Measurements from ENCODE around the gene PCDHGA8.
"Not testable (repeated sequence)": the region's sequence is repeated elsewhere in the genome, so short reads cannot be mapped to it uniquely, and the experiment has no call there.

Gene PCDHGA8

DNA sequence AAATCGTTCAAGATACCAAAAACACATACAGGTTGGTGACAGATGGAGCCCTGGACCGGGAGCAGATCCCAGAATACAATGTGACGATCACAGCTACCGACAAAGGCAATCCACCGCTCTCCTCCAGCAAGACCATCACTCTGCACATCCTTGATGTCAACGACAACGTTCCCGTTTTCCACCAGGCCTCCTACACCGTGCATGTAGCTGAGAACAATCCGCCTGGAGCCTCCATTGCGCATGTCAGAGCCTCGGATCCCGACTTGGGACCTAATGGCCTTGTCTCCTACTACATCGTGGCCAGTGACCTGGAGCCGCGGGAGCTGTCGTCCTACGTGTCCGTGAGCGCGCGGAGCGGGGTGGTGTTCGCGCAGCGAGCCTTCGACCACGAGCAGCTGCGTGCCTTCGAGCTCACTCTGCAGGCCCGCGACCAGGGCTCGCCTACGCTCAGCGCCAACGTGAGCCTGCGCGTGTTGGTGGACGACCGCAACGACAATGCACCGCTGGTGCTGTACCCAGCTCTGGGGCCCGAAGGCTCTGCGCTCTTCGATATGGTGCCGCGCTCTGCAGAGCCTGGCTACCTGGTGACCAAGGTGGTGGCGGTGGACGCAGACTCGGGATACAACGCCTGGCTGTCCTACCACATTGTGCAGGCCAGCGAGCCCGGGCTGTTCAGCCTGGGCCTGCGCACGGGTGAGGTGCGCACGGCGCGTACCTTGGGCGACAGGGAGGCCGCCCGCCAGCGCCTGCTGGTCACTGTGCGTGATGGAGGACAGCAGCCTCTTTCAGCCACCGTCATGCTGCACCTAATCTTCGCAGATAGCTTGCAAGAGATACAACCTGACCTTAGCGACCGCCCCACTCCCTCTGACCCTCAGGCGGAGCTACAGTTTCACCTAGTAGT, 20.6 kb upstream of the PCDHGA8 start:
- DNase-seq: no peak

DNA sequence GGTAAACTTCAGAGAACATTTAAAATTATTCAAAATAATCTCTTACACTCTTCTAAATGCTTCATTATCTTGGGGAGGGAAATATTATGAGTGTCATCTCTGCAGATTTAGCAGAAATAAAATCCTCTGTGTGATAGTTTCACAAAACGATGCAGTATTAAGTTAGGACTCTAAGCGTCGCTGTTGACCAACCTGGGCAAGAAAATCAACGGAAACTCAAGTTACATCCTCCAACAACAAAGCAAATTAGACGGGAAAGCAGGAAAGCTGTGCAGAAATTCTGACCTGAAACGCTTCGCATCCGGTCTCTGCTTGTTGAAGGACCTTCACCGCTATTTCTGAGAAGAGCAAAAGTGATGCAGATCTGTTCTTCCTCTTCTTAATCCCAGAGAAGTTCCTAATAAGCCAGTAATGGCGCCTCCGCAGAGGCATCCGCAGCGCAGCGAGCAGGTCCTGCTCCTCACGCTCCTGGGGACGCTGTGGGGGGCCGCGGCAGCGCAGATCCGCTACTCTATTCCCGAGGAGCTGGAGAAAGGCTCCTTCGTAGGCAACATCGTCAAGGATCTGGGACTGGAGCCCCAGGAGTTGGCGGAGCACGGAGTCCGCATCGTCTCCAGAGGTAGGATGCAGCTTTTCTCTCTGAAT, 18.6 kb upstream of the PCDHGA8 start, which contains the start of gene PCDHGA6:
Gene PCDHGA6, plus strand, starts transcription at position 219 of the 645 bp plus-strand sequence. Its CDS starts 193 bp downstream, at position 412.
- DNase-seq: no peak

DNA sequence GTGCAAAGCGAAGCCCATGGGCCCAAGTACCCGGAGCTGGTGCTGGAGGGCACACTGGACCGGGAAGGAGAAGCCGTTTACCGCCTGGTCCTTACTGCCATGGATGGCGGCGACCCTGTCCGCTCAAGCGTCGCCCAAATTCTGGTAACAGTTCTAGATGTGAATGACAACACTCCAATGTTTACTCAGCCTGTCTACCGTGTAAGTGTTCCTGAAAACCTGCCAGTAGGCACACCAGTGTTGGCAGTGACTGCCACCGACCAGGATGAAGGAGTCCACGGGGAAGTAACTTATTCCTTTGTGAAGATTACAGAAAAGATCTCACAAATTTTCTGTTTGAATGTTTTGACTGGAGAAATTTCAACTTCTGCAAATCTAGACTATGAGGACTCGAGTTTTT, 17.8 kb upstream of the PCDHGA8 start:
- no peak for DNase-seq

DNA sequence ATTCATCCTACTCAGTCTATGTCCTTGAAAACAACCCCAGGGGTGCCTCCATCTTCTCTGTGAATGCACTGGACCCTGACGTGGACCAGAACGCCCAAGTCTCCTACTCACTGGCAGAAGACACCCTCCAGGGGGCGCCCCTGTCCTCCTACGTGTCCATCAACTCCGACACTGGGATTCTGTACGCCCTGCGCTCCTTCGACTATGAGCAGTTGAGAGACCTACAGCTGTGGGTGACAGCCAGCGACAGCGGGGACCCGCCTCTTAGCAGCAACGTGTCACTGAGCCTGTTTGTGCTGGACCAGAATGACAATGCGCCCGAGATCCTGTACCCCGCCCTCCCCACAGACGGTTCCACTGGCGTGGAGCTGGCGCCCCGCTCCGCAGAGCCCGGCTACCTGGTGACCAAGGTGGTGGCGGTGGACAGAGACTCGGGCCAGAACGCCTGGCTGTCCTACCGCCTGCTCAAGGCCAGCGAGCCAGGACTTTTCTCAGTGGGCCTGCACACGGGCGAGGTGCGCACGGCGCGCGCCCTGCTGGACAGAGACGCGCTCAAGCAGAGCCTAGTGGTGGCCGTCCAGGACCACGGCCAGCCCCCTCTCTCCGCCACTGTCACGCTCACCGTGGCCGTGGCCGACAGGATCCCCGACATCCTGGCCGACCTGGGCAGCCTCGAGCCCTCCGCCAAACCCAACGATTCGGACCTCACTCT, 16.8 kb upstream of the PCDHGA8 start:
- DNase-seq: not testable (repeated sequence)

DNA sequence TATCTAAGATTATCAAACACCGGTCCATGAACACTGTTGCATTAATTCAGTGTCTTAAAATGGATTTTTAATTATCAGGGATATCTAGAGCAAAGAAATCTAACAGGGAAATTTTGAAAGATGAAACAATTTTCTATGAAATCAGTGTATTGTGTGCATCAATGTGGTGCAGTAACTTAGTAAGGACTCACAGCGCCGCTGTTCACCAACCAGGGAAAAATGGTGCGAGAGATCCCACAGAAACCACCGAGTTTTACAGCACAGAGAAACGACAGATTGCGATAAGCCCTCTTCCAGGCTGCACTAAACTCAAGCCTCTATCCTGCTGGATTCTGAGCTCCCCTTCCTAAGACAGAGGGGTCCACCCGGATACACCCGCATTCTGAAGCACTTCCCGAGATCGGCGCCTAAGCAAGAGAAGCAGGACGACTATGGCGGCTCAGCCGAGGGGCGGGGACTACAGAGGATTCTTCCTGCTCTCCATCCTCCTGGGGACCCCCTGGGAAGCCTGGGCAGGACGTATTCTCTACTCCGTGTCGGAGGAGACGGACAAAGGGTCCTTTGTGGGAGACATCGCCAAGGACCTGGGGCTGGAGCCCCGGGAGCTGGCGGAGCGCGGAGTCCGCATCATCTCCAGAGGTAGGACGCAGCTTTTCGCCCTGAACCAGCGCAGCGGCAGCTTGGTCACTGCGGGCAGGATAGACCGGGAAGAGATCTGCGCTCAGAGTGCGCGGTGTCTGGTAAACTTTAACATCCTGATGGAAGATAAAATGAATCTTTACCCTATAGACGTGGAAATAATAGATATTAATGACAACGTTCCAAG, 9.8 kb upstream of the PCDHGA8 start, which contains the start of gene PCDHGA7:
Gene PCDHGA7, plus strand, starts transcription at position 274 of the 826 bp plus-strand sequence. Its CDS starts 158 bp downstream, at position 432.
- no peak for DNase-seq

DNA sequence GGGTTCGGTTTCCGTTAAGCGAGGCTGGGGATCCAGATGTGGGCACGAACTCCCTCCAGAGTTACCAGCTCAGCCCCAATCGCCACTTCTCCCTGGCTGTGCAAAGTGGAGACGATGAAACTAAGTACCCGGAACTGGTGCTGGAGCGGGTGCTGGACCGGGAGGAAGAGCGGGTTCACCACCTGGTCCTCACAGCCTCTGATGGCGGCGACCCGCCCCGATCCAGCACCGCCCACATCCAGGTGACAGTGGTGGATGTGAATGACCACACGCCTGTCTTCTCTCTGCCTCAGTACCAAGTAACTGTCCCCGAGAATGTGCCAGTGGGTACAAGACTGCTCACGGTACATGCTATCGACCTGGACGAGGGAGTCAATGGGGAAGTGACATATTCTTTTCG, 9.1 kb upstream of the PCDHGA8 start:
- no peak for DNase-seq

DNA sequence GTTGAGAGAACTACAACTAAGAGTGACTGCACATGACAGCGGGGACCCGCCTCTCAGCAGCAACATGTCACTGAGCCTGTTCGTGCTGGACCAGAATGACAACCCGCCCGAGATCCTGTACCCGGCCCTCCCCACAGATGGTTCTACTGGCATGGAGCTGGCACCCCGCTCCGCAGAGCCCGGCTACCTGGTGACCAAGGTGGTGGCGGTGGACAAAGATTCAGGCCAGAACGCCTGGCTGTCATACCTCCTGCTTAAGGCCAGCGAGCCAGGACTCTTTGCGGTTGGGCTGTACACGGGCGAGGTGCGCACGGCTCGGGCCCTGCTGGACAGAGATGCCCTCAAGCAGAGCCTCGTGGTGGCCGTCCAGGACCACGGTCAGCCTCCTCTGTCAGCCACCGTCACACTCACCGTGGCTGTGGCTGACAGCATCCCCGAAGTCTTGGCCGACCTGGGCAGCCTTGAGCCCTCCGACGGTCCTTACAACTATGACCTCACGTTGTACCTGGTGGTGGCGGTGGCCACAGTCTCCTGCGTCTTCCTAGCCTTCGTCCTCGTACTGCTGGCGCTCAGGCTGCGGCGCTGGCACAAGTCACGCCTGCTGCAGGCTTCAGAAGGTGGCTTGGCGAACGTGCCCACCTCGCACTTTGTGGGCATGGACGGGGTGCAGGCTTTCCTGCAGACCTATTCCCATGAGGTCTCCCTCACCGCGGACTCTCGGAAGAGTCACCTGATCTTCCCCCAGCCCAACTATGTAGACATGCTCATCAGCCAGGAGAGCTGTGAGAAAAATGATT, 7.8 kb upstream of the PCDHGA8 start:
- DNase-seq: no peak

DNA sequence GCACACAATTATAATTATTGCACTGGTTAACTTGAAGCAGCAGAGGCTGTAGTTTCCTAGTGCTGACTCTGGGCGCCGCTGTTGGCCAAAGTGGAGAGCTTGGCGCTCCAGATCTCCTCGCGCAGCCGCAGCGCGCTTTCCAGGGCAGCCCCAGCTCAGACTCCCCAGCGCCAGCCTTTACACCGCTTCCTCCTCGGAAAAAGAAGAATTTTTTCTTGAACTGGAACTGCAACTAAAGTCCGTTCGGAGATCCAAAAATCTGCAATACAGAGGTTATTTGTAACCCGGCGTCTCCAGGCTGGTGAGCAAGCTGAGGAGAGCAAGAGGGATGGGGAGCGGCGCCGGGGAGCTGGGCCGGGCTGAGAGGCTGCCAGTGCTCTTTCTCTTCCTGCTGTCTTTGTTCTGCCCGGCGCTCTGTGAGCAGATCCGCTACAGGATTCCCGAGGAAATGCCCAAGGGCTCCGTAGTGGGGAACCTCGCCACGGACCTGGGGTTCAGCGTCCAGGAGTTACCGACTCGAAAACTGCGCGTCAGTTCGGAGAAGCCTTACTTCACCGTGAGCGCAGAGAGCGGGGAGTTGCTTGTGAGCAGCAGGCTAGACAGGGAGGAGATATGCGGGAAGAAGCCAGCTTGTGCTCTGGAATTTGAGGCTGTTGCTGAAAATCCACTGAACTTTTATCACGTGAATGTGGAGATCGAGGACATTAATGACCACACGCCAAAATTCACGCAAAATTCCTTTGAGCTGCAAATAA, 4.7 kb upstream of the PCDHGA8 start, which contains the start of gene PCDHGB4:
Gene PCDHGB4, plus strand, starts transcription at position 142 of the 755 bp plus-strand sequence. Its CDS starts 187 bp downstream, at position 329.
- peak; percentile 24 for DNase-seq

DNA sequence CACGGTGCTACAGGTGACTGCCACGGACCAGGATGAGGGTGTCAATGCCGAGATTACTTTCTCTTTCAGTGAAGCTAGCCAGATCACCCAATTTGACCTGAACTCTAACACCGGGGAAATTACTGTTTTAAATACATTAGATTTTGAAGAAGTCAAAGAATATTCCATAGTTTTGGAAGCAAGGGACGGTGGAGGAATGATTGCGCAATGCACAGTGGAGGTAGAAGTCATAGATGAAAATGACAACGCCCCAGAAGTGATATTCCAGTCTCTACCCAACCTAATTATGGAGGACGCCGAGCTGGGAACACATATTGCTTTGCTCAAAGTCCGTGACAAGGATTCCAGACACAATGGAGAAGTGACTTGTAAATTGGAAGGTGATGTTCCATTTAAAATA, 3.8 kb upstream of the PCDHGA8 start:
- no peak for DNase-seq

DNA sequence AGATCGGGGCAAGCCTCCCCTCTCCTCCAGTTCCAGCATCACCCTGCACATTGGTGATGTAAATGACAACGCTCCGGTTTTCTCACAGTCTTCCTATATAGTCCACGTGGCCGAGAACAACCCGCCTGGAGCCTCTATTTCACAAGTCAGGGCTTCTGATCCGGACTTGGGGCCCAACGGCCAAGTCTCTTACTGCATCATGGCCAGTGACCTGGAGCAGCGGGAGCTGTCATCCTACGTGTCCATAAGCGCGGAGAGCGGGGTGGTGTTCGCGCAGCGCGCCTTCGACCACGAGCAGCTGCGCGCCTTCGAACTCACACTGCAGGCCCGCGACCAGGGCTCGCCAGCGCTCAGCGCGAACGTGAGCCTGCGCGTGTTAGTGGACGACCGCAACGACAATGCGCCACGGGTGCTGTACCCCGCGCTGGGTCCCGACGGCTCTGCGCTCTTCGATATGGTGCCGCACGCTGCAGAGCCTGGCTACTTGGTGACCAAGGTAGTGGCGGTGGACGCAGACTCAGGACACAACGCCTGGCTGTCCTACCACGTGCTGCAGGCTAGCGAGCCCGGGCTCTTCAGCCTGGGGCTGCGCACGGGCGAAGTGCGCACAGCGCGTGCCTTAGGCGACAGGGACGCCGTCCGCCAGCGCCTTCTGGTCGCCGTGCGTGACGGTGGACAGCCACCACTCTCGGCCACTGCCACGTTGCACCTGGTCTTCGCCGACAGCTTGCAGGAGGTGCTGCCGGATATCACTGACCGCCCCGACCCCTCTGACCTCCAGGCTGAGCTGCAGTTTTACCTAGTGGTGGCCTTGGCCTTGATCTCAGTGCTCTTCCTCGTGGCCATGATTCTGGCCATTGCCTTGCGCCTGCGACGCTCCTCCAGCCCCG, 3.0 kb upstream of the PCDHGA8 start:
- no peak for DNase-seq

DNA sequence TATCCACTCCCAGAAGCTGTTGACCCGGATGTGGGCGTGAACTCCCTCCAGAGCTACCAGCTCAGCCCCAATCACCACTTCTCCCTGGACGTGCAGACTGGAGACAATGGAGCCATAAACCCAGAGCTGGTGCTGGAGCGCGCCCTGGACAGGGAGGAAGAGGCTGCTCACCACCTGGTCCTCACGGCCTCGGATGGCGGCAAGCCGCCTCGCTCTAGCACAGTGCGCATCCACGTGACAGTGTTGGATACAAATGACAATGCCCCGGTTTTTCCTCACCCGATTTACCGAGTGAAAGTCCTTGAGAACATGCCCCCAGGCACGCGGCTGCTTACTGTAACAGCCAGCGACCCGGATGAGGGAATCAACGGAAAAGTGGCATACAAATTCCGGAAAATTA, 834 bp downstream of the PCDHGA8 start:
- no peak for DNase-seq

DNA sequence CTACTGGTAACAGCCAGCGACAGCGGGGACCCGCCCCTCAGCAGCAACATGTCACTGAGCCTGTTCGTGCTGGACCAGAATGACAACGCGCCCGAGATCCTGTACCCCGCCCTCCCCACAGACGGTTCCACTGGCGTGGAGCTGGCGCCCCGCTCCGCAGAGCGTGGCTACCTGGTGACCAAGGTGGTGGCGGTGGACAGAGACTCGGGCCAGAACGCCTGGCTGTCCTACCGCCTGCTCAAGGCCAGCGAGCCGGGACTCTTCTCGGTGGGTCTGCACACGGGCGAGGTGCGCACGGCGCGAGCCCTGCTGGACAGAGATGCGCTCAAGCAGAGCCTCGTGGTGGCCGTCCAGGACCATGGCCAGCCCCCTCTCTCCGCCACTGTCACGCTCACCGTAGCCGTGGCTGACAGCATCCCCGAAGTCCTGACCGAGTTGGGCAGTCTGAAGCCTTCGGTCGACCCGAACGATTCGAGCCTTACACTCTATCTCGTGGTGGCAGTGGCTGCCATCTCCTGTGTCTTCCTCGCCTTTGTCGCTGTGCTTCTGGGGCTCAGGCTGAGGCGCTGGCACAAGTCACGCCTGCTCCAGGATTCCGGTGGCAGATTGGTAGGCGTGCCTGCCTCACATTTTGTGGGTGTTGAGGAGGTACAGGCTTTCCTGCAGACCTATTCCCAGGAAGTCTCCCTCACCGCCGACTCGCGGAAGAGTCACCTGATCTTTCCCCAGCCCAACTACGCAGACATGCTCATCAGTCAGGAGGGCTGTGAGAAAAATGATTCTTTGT, 2.2 kb downstream of the PCDHGA8 start:
- not testable (repeated sequence) for DNase-seq

DNA sequence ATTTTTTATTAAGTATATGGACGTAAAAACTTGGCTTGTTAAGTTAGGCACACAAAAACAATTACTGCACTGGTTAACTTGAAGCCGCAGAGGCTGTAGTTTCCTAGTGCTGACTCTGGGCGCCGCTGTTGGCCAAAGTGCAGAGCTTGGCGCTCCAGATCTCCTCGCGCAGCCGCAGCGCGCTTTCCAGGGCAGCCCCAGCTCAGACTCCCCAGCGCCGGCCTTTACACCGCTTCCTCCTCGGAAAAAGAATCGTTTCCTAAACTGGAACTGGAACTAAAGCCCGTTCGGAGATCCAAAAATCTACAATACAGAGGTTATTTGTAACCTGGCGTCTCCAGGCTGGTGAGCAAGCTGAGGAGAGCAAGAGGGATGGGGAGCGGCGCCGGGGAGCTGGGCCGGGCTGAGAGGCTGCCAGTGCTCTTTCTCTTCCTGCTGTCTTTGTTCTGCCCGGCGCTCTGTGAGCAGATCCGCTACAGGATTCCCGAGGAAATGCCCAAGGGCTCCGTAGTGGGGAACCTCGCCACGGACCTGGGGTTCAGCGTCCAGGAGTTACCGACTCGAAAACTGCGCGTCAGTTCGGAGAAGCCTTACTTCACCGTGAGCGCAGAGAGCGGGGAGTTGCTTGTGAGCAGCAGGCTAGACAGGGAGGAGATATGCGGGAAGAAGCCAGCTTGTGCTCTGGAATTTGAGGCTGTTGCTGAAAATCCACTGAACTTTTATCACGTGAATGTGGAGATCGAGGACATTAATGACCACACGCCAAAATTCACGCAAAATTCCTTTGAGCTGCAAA, 5.5 kb downstream of the PCDHGA8 start, which contains the start of gene PCDHGB5:
Gene PCDHGB5, plus strand, starts transcription at position 192 of the 796 bp plus-strand sequence. Its CDS starts 181 bp downstream, at position 373.
- DNase-seq: peak; percentile 35

DNA sequence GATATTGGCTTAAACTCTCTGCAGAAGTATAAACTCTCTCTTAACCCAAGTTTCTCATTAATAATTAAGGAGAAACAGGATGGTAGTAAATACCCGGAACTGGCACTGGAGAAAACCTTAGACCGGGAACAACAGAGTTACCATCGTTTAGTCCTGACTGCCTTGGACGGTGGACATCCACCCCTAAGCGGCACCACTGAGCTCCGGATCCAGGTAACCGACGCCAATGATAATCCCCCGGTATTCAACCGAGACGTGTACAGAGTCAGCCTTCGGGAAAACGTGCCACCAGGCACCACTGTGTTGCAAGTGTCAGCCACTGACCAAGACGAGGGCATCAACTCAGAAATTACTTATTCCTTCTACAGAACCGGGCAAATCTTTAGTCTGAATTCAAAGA, 6.2 kb downstream of the PCDHGA8 start:
- no peak for DNase-seq

DNA sequence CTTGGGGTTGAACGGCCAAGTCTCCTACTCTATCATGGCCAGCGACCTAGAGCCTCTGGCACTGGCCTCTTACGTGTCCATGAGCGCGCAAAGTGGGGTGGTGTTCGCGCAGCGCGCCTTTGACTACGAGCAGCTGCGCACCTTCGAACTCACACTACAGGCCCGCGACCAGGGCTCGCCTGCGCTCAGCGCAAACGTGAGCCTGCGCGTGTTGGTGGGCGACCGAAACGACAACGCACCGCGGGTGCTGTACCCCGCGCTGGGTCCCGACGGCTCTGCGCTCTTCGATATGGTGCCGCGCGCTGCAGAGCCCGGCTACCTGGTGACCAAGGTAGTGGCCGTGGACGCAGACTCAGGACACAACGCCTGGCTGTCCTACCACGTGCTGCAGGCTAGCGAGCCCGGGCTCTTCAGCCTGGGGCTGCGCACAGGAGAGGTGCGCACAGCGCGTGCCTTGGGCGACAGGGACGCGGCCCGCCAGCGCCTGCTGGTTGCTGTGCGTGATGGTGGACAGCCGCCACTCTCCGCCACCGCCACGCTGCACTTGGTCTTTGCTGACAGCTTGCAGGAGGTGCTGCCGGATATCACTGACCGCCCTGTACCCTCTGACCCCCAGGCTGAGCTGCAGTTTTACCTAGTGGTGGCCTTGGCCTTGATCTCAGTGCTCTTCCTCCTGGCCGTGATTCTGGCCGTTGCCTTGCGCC, 7.3 kb downstream of the PCDHGA8 start:
- DNase-seq: no peak

DNA sequence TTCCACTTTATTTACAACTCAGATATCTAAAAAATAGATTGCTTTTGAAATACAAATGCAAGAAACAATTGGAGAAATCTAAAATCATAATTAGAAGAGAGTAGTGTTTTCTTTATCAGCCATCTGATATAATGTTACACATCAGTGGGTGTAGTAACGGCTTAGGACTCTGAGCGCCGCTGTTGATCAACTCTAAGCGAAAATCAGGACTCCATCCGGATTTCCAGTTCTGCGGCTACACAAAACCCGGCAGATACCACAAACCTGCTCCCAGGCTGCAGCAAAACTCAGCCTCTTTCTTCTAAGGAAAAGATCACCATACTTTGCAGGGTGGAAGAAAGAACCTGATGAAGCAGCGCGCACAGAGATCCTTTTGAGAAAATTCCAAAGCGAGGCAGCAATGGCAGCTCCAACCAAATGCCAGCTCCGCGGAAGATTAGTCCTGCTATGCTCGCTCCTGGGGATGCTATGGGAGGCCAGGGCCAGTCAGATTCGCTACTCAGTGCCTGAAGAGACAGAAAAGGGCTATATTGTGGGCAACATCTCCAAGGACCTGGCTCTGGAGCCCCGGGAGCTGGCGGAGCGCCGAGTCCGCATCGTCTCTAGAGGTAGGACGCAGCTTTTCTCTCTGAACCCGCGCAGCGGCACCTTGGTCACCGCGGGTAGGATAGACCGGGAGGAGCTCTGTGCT, 10.3 kb downstream of the PCDHGA8 start, which contains the start of gene PCDHGA9:
Gene PCDHGA9, plus strand, starts transcription at position 226 of the 691 bp plus-strand sequence. Its CDS starts 175 bp downstream, at position 401.
- no peak for DNase-seq
